Measurements from ENCODE around the gene CCDC14. TPM values are rescaled to one million over a fixed set of nuclear protein-coding genes. Genes with fewer than 3 reads are reported as not detected.
A peak's percentile ranks its signal among the peaks of the same experiment; 100 is the strongest.
"Not testable (repeated sequence)": the region's sequence is repeated elsewhere in the genome, so short reads cannot be mapped to it uniquely, and the experiment has no call there.

The CCDC14 gene
- polyA plus RNA-seq, 3 donors, result 1.1 to 37.2 (median 4.0) TPM

DNA sequence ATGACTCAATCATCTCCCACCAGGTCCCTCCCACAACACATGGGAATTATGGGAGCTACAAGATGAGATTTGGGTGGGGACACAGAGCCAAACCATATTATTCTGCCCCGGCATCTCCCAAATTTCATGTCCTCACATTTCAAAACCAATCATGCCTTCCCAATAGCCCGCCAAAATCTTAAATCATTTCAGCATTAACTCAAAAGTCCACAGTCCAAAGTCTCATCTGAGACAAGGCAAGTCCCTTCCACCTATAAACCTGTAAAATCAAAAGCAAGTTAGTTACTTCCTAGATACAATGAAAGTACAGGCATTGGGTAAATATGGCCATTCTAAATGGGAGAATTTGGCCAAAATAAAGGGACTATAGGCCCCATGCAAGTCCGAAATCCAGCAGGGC is 70.9 kb downstream of the CCDC14 start:
- DNase-seq; H4K20me1 ChIP-seq (ENCODE audit: insufficient read depth, low read length); H3K9ac ChIP-seq (ENCODE audit: insufficient read depth, low read length, poor library complexity, severe bottlenecking); H3K27me3 ChIP-seq (ENCODE audit: control insufficient read depth in 2 of 2, insufficient read depth in 2 of 2, low read length in 2 of 2); H3K4me1 Mint-ChIP-seq; H3K27ac Mint-ChIP-seq; H2AFZ ChIP-seq (ENCODE audit: insufficient read depth, low read depth, low read length, poor library complexity, severe bottlenecking); H3K27ac ChIP-seq (ENCODE audit: low read depth in 1 of 2, low read length in 2 of 2); H3K36me3 Mint-ChIP-seq; H3K4me2 ChIP-seq (replicated peaks; ENCODE audit: extremely low read depth, low read length, poor library complexity, severe bottlenecking); H3K4me3 ChIP-seq (replicated peaks in 1 of 3; ENCODE audit: low read depth in 2 of 3, low read length in 3 of 3); H3K79me2 ChIP-seq (ENCODE audit: insufficient read depth, low read length); intact Hi-C loops (cut with micrococcal nuclease); H3K36me3 ChIP-seq (replicated peaks in 1 of 2; ENCODE audit: control insufficient read depth in 1 of 2, insufficient read depth in 2 of 2, low read length in 2 of 2); H3K4me1 ChIP-seq (ENCODE audit: control insufficient read depth in 1 of 2, insufficient read depth in 2 of 2, low read length in 2 of 2); H3K4me3 Mint-ChIP-seq: not testable (repeated sequence)
- H3K27me3 Mint-ChIP-seq (ENCODE audit: low read depth in 3 of 3), result peaks cover 11 to 16% (median 15%) of the 10 kb centered on the region in 3 donors
- H3K9me3 Mint-ChIP-seq, result peaks cover 20 to 46% (median 31%) of the 10 kb centered on the region in 7 donors
- 100% methylated on average over 1 of the region's 3 CpGs for WGBS (ENCODE audit: insufficient coverage)
- peaks cover 13 to 29% of the 10 kb centered on the region in 2 donors for H3K9me3 ChIP-seq (replicated peaks in 1 of 2; ENCODE audit: control insufficient read depth in 1 of 2, insufficient read depth in 1 of 2, low read length in 2 of 2)

DNA sequence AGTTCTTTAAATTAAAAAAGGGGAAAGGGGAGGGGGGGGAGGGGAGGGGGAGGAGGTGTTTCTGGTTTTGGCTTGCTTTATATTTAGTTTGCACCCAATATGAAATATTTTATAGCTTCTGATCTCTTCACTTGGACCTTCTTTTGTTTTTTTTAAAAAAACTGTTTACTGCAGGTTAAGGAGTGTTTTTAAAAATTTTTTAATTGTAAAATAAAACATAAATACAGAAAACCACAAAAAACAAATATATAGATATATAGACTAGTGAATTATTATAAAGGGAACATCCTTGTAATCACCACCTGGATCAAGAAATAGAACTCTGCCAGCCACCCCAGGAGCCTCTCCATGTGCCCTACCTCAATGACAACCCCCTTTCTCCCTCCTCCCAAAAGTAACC is 76.0 kb downstream of the CCDC14 start:
- DNase-seq, result no peak
- peaks cover 11 to 18% of the 10 kb centered on the region in 2 donors for H3K4me1 ChIP-seq (ENCODE audit: control insufficient read depth in 1 of 2, insufficient read depth in 2 of 2, low read length in 2 of 2)
- no peak overlapping the region for H3K4me3 ChIP-seq (replicated peaks in 1 of 3; ENCODE audit: low read depth in 2 of 3, low read length in 3 of 3)
- peak overlapping the region; percentile 76 for H3K4me2 ChIP-seq (replicated peaks; ENCODE audit: extremely low read depth, low read length, poor library complexity, severe bottlenecking)
- Mint-ChIP-seq H3K36me3 (no peaks in the 10 kb centered on the region), H3K9me3 (peaks cover 2 to 21% (median 12%) of the 10 kb centered on the region in 7 donors), H3K4me1 (peaks cover 18% of the 10 kb centered on the region), H3K27me3 (ENCODE audit: low read depth in 3 of 3) (peaks cover 34 to 46% (median 46%) of the 10 kb centered on the region in 3 donors), H3K27ac (no peak overlapping the region), H3K4me3 (peak overlapping the region in 1 of 2 donors; percentile 61)
- intact Hi-C loops (cut with micrococcal nuclease), result no loop called here
- peaks cover 7 to 12% of the 10 kb centered on the region in 2 donors for H3K9me3 ChIP-seq (replicated peaks in 1 of 2; ENCODE audit: control insufficient read depth in 1 of 2, insufficient read depth in 1 of 2, low read length in 2 of 2)
- no peaks in the 10 kb centered on the region for H3K36me3 ChIP-seq (replicated peaks in 1 of 2; ENCODE audit: control insufficient read depth in 1 of 2, insufficient read depth in 2 of 2, low read length in 2 of 2)
- H3K27me3 ChIP-seq (ENCODE audit: control insufficient read depth in 2 of 2, insufficient read depth in 2 of 2, low read length in 2 of 2), result peaks cover 20 to 40% of the 10 kb centered on the region in 2 donors
- no peak overlapping the region for H3K27ac ChIP-seq (ENCODE audit: low read depth in 1 of 2, low read length in 2 of 2)
- no peaks in the 10 kb centered on the region for H3K79me2 ChIP-seq (ENCODE audit: insufficient read depth, low read length)
- H3K9ac ChIP-seq (ENCODE audit: insufficient read depth, low read length, poor library complexity, severe bottlenecking), result no peak overlapping the region
- no peak overlapping the region for H2AFZ ChIP-seq (ENCODE audit: insufficient read depth, low read depth, low read length, poor library complexity, severe bottlenecking)
- no peaks in the 10 kb centered on the region for H4K20me1 ChIP-seq (ENCODE audit: insufficient read depth, low read length)
- TF ChIP-seq, protein P1, sequence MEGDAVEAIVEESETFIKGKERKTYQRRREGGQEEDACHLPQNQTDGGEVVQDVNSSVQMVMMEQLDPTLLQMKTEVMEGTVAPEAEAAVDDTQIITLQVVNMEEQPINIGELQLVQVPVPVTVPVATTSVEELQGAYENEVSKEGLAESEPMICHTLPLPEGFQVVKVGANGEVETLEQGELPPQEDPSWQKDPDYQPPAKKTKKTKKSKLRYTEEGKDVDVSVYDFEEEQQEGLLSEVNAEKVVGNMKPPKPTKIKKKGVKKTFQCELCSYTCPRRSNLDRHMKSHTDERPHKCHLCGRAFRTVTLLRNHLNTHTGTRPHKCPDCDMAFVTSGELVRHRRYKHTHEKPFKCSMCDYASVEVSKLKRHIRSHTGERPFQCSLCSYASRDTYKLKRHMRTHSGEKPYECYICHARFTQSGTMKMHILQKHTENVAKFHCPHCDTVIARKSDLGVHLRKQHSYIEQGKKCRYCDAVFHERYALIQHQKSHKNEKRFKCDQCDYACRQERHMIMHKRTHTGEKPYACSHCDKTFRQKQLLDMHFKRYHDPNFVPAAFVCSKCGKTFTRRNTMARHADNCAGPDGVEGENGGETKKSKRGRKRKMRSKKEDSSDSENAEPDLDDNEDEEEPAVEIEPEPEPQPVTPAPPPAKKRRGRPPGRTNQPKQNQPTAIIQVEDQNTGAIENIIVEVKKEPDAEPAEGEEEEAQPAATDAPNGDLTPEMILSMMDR (IDR thresholded peaks at IDR 0.05), result no peak

Measured in CD14-positive monocyte (primary cell).